ENCODE measurements around the gene MOB3C. TPM values are rescaled to one million over a fixed set of nuclear protein-coding genes. Genes with fewer than 3 reads are reported as not detected.
"Not testable (repeated sequence)": the region's sequence is repeated elsewhere in the genome, so short reads cannot be mapped to it uniquely, and the experiment has no call there.

Gene MOB3C
- 2.6 TPM for polyA plus RNA-seq (2013, experiment 1 of 2)
- 2.5 TPM for polyA plus RNA-seq (2013, experiment 2 of 2)

DNA sequence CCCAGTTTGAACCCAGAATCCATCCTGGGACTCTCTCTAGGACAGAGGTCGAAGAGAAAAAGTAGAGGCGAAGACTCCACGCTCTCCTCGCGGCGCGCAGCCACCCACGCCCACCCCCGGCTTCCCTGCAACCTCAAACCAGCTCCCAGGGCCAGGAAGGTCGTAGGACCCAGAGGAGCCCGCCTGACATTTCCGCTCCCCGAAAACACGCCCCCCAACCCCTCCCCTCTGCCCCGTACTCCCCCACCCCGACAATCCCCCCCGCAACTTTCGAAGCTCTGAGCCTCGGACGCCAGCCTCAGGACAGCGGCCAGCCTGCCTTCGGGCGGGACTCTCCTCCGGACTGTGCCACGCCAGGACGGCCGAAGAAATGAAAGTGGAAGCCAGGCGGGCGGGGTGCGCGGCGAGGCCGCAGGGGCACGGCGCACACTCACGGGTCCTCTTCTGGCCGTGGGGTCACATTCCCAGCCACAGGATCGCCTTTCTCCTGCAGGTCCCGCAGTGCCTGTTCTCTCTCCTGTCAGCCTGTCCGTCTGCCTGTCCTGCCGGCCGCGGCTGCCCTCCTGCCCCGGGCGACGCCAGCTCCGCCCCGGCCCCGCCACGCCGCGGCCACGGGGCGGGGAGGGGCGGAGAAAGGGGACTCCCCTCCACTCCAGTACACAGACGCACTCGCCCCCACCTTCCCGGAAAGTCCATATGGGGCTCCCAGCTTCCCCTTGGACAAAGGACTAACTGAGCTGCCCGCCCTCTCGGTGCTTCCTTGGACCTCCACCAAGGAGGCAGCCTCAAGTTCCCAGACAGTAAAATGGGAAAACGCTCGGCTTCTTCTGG is at the start of gene MOB3C:
TSS of gene MOB3C (minus strand) at position 535 of the 831 bp plus-strand sequence. CDS start 3,490 bp downstream, outside the sequence.
- no CpG with 5 or more reads among the region's 62 CpGs for WGBS, 2 donors (ENCODE audit: extremely low coverage in 2 of 2, insufficient read length in 2 of 2, insufficient replicate concordance in 1 of 2)
- Histone ChIP-seq H3K9me3 (replicated peaks in 1 of 2; ENCODE audit: control insufficient read depth in 2 of 2, insufficient read depth in 1 of 2, low read depth in 1 of 2, low read length in 2 of 2) (no peaks in the 10 kb centered on the region), H3K14ac (ENCODE audit: low read length) (peak within 1 kb of the TSS; percentile 66), H3K4me2 (ENCODE audit: insufficient read depth, low read length, poor library complexity, severe bottlenecking) (peak within 1 kb of the TSS; percentile 97), H3K9ac (ENCODE audit: low read depth, low read length, poor library complexity) (peak within 1 kb of the TSS; percentile 98), H2BK12ac (ENCODE audit: low read length) (peak within 1 kb of the TSS; percentile 64), H3K18ac (ENCODE audit: low read length) (peak within 1 kb of the TSS; percentile 96), H3K79me1 (ENCODE audit: low read depth, low read length) (no peaks in the 10 kb centered on the region), H2AFZ (ENCODE audit: low read length) (peak within 1 kb of the TSS; percentile 95), H3K4me1 (ENCODE audit: control insufficient read depth in 2 of 2, insufficient read depth in 1 of 2, low read depth in 1 of 2, low read length in 2 of 2) (peaks cover 20 to 26% of the 10 kb centered on the region in 2 donors), H4K91ac (ENCODE audit: low read depth, low read length, poor library complexity) (no peak within 1 kb of the TSS), H3K23ac (ENCODE audit: low read depth, low read length, poor library complexity) (peak within 1 kb of the TSS; percentile 90), H4K8ac (ENCODE audit: low read depth, low read length) (peak within 1 kb of the TSS; percentile 4), H2AK5ac (ENCODE audit: low read depth, low read length) (peak within 1 kb of the TSS; percentile 5), H3K36me3 (replicated peaks in 1 of 2; ENCODE audit: control insufficient read depth in 2 of 2, insufficient read depth in 2 of 2, low read length in 2 of 2) (no peaks in the 10 kb centered on the region), H2BK15ac (ENCODE audit: low read length) (peak within 1 kb of the TSS; percentile 84), H3K27ac (replicated peaks; ENCODE audit: low read length) (peak within 1 kb of the TSS; percentile 41), H3K4me3 (ENCODE audit: low read length in 2 of 2) (peak within 1 kb of the TSS; percentile 66 to 86), H3K27me3 (ENCODE audit: control insufficient read depth in 3 of 3, insufficient read depth in 3 of 3, low read depth in 1 of 3, low read length in 3 of 3) (peaks cover 0 to 13% (median 5%) of the 10 kb centered on the region in 3 experiments), H2BK120ac (ENCODE audit: low read depth, low read length) (peak within 1 kb of the TSS; percentile 90), H2BK5ac (ENCODE audit: low read length) (no peak within 1 kb of the TSS), H3K4ac (ENCODE audit: low read length) (peak within 1 kb of the TSS; percentile 30)
- DNase-seq (ENCODE audit: low spot score): peak; percentile 33

GRCh38 chr1:46665983-46666382 is 49.4 kb upstream of the MOB3C start:
- Histone ChIP-seq H2AK5ac (ENCODE audit: low read depth, low read length) (no peak overlapping the region), H3K4me2 (ENCODE audit: insufficient read depth, low read length, poor library complexity, severe bottlenecking) (no peak overlapping the region), H4K91ac (ENCODE audit: low read depth, low read length, poor library complexity) (no peak overlapping the region), H2BK120ac (ENCODE audit: low read depth, low read length) (no peak overlapping the region), H3K79me1 (ENCODE audit: low read depth, low read length) (no peaks in the 10 kb centered on the region), H3K18ac (ENCODE audit: low read length) (no peak overlapping the region), H2BK5ac (ENCODE audit: low read length) (no peak overlapping the region), H3K4me3 (ENCODE audit: low read length in 2 of 2) (no peak overlapping the region), H3K27me3 (ENCODE audit: control insufficient read depth in 3 of 3, insufficient read depth in 3 of 3, low read depth in 1 of 3, low read length in 3 of 3) (no peaks in the 10 kb centered on the region), H2BK12ac (ENCODE audit: low read length) (no peak overlapping the region), H3K36me3 (replicated peaks in 1 of 2; ENCODE audit: control insufficient read depth in 2 of 2, insufficient read depth in 2 of 2, low read length in 2 of 2) (peaks cover 5 to 34% of the 10 kb centered on the region in 2 donors), H3K14ac (ENCODE audit: low read length) (no peak overlapping the region), H3K4me1 (ENCODE audit: control insufficient read depth in 2 of 2, insufficient read depth in 1 of 2, low read depth in 1 of 2, low read length in 2 of 2) (peaks cover 5 to 6% of the 10 kb centered on the region in 2 donors), H3K4ac (ENCODE audit: low read length) (no peak overlapping the region), H3K27ac (replicated peaks; ENCODE audit: low read length) (no peak overlapping the region), H3K9ac (ENCODE audit: low read depth, low read length, poor library complexity) (no peak overlapping the region), H2BK15ac (ENCODE audit: low read length) (no peak overlapping the region), H3K23ac (ENCODE audit: low read depth, low read length, poor library complexity) (no peak overlapping the region), H2AFZ (ENCODE audit: low read length) (no peak overlapping the region), H4K8ac (ENCODE audit: low read depth, low read length) (no peak overlapping the region), H3K9me3 (replicated peaks in 1 of 2; ENCODE audit: control insufficient read depth in 2 of 2, insufficient read depth in 1 of 2, low read depth in 1 of 2, low read length in 2 of 2) (no peaks in the 10 kb centered on the region)
- WGBS, 2 donors (ENCODE audit: extremely low coverage in 2 of 2, insufficient read length in 2 of 2, insufficient replicate concordance in 1 of 2): no CpG with 5 or more reads among the region's 2 CpGs
- DNase-seq (ENCODE audit: low spot score): no peak

DNA sequence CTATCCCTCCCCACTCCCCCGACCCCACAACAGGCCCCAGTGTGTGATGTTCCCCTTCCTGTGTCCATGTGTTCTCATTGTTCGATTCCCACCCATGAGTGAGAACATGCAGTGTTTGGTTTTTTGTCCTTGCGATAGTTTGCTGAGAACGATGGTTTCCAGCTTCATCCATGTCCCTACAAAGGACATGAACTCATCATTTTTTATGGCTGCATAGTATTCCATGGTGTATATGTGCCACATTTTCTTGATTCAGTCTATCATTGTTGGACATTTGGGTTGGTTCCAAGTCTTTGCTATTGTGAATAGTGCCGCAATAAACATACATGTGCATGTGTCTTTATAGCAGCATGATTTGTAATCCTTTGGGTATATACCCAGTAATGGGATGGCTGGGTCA is 46.3 kb upstream of the MOB3C start:
- not testable (repeated sequence) for H3K14ac ChIP-seq (ENCODE audit: low read length)

DNA sequence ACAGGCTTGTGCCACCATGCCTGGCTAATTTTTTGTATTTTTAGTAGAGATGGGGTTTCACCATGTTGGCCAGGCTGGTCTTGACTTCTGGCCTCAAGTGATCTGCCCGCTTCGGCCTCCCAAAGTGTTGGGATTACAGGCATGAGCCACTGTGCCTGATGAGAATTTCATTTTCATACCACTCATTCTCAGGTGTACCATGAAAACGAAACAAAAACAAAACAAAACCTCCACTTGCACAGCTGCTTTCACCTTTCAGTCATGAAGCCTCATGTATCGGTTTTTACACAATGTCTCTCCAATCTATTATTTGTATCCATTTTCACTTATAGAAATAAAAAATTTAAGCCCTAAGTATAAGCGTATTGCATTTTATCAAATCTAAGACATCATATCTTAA is 43.5 kb upstream of the MOB3C start:
- peaks cover 9 to 71% of the 10 kb centered on the region in 2 donors for H3K36me3 ChIP-seq (replicated peaks in 1 of 2; ENCODE audit: control insufficient read depth in 2 of 2, insufficient read depth in 2 of 2, low read length in 2 of 2)
- not testable (repeated sequence) for H3K27me3 ChIP-seq (ENCODE audit: control insufficient read depth in 3 of 3, insufficient read depth in 3 of 3, low read depth in 1 of 3, low read length in 3 of 3); H3K23ac ChIP-seq (ENCODE audit: low read depth, low read length, poor library complexity); H3K79me1 ChIP-seq (ENCODE audit: low read depth, low read length); H3K4me1 ChIP-seq (ENCODE audit: control insufficient read depth in 2 of 2, insufficient read depth in 1 of 2, low read depth in 1 of 2, low read length in 2 of 2); H2BK120ac ChIP-seq (ENCODE audit: low read depth, low read length); H3K4ac ChIP-seq (ENCODE audit: low read length); H3K18ac ChIP-seq (ENCODE audit: low read length); H2BK5ac ChIP-seq (ENCODE audit: low read length); H2AK5ac ChIP-seq (ENCODE audit: low read depth, low read length); H2BK15ac ChIP-seq (ENCODE audit: low read length); H2AFZ ChIP-seq (ENCODE audit: low read length); H3K9ac ChIP-seq (ENCODE audit: low read depth, low read length, poor library complexity); H4K8ac ChIP-seq (ENCODE audit: low read depth, low read length); DNase-seq (ENCODE audit: low spot score); H3K14ac ChIP-seq (ENCODE audit: low read length); H2BK12ac ChIP-seq (ENCODE audit: low read length); H3K4me2 ChIP-seq (ENCODE audit: insufficient read depth, low read length, poor library complexity, severe bottlenecking); H3K27ac ChIP-seq (replicated peaks; ENCODE audit: low read length); H4K91ac ChIP-seq (ENCODE audit: low read depth, low read length, poor library complexity); H3K9me3 ChIP-seq (replicated peaks in 1 of 2; ENCODE audit: control insufficient read depth in 2 of 2, insufficient read depth in 1 of 2, low read depth in 1 of 2, low read length in 2 of 2); H3K4me3 ChIP-seq (ENCODE audit: low read length in 2 of 2)
- no CpG with 5 or more reads among the region's 5 CpGs for WGBS, 2 donors (ENCODE audit: extremely low coverage in 2 of 2, insufficient read length in 2 of 2, insufficient replicate concordance in 1 of 2)

More for the DNA sequence above, 46.3 kb upstream of the MOB3C start:
- not testable (repeated sequence) for H3K4me3 ChIP-seq (ENCODE audit: low read length in 2 of 2); H3K9me3 ChIP-seq (replicated peaks in 1 of 2; ENCODE audit: control insufficient read depth in 2 of 2, insufficient read depth in 1 of 2, low read depth in 1 of 2, low read length in 2 of 2); H3K23ac ChIP-seq (ENCODE audit: low read depth, low read length, poor library complexity); DNase-seq (ENCODE audit: low spot score); H2BK5ac ChIP-seq (ENCODE audit: low read length); H2AFZ ChIP-seq (ENCODE audit: low read length); H3K79me1 ChIP-seq (ENCODE audit: low read depth, low read length); H3K27ac ChIP-seq (replicated peaks; ENCODE audit: low read length); H3K27me3 ChIP-seq (ENCODE audit: control insufficient read depth in 3 of 3, insufficient read depth in 3 of 3, low read depth in 1 of 3, low read length in 3 of 3); H3K4me2 ChIP-seq (ENCODE audit: insufficient read depth, low read length, poor library complexity, severe bottlenecking); H4K91ac ChIP-seq (ENCODE audit: low read depth, low read length, poor library complexity); H2BK120ac ChIP-seq (ENCODE audit: low read depth, low read length); H2AK5ac ChIP-seq (ENCODE audit: low read depth, low read length); H2BK12ac ChIP-seq (ENCODE audit: low read length); H3K9ac ChIP-seq (ENCODE audit: low read depth, low read length, poor library complexity); H4K8ac ChIP-seq (ENCODE audit: low read depth, low read length); H2BK15ac ChIP-seq (ENCODE audit: low read length); H3K4me1 ChIP-seq (ENCODE audit: control insufficient read depth in 2 of 2, insufficient read depth in 1 of 2, low read depth in 1 of 2, low read length in 2 of 2); H3K4ac ChIP-seq (ENCODE audit: low read length); H3K18ac ChIP-seq (ENCODE audit: low read length)
- WGBS, 2 donors (ENCODE audit: extremely low coverage in 2 of 2, insufficient read length in 2 of 2, insufficient replicate concordance in 1 of 2): no CpG with 5 or more reads among the region's 5 CpGs
- H3K36me3 ChIP-seq (replicated peaks in 1 of 2; ENCODE audit: control insufficient read depth in 2 of 2, insufficient read depth in 2 of 2, low read length in 2 of 2): peaks cover 7 to 54% of the 10 kb centered on the region in 2 donors
